Endodermal cell (in vitro differentiated cells): ENCODE measurements around the gene DNMT3L. TPM values are rescaled to one million over a fixed set of nuclear protein-coding genes. Genes with fewer than 3 reads are reported as not detected.

ENCODE experiments used
- DNase-seq: peaks from one replicate; pipeline ENCODE4 v3.0.0-alpha.2; 2017
- H3K27ac ChIP-seq: 2 replicates; pipeline ENCODE4 v1.5.1; 2013; ENCODE audit warnings: mild to moderate bottlenecking, low read depth, low read length, moderate library complexity
- H3K27me3 ChIP-seq: 2 replicates; pipeline ENCODE4 v1.6.1; 2013; ENCODE audit warnings: mild to moderate bottlenecking, low read length, moderate library complexity; ENCODE audit not compliant: insufficient read depth, control insufficient read depth, poor library complexity, severe bottlenecking
- H3K36me3 ChIP-seq: 2 replicates; pipeline ENCODE4 v1.7.0; 2013; ENCODE audit warnings: mild to moderate bottlenecking, low read length, moderate library complexity; ENCODE audit not compliant: control insufficient read depth, insufficient read depth
- H3K4me1 ChIP-seq: one replicate; pipeline ENCODE4 v1.7.0; 2013; ENCODE audit warnings: low read length; ENCODE audit not compliant: control insufficient read depth, insufficient read depth
- H3K4me3 ChIP-seq: 2 replicates; pipeline ENCODE4 v1.5.1; 2013; ENCODE audit warnings: mild to moderate bottlenecking, low read length, moderate library complexity
- H3K9ac ChIP-seq: 2 replicates; pipeline ENCODE4 v1.6.1; 2013; ENCODE audit warnings: mild to moderate bottlenecking, low read length, moderate library complexity; ENCODE audit not compliant: poor library complexity, severe bottlenecking; ENCODE audit errors: extremely low read depth
- H3K9me3 ChIP-seq: 2 replicates; pipeline ENCODE4 v1.6.1; 2013; ENCODE audit warnings: mild to moderate bottlenecking, low read length, moderate library complexity; ENCODE audit not compliant: control insufficient read depth
- H3K27ac Mint-ChIP-seq: 2 replicates; pipeline ENCODE4 v1.8.0; 2020; ENCODE audit warnings: mixed read lengths
- H3K27me3 Mint-ChIP-seq: 2 replicates; pipeline ENCODE4 v1.8.0; 2021; ENCODE audit warnings: mild to moderate bottlenecking, mixed read lengths; ENCODE audit not compliant: insufficient read depth
- H3K36me3 Mint-ChIP-seq: 2 replicates; pipeline ENCODE4 v1.8.0; 2020; ENCODE audit warnings: low read depth, mixed read lengths
- H3K4me1 Mint-ChIP-seq: 2 replicates; pipeline ENCODE4 v1.8.0; 2020; ENCODE audit warnings: mixed read lengths
- H3K4me3 Mint-ChIP-seq: 2 replicates; pipeline ENCODE4 v1.8.0; 2020; ENCODE audit warnings: mild to moderate bottlenecking, moderate library complexity, mixed read lengths
- H3K9me3 Mint-ChIP-seq: 2 replicates; pipeline ENCODE4 v1.8.0; 2020; ENCODE audit warnings: mild to moderate bottlenecking, mixed read lengths
- WGBS, 2 experiments: methylation state at CpG; one replicate each; pipeline versions ENCODE4 v1.1.5 to v1.1.7; 2013; ENCODE audit warnings: missing lambda C conversion rate in 2 of 2, mixed read lengths in 1 of 2; ENCODE audit not compliant: insufficient coverage in 1 of 2, insufficient read length in 1 of 2; 5-methylcytosine and 5-hydroxymethylcytosine counted together
- total RNA-seq, 2 donors: library from RNA; stranded (reverse); fragmentation: NEBNext Ultra II Directional in 1 of 2; extraction: Animal tissue kit (Norgen Biotek cat#: 25700) in 1 of 2; gene quantifications; 2 replicates in 1 of 2; 3 replicates in 1 of 2; pipeline ENCODE4 v1.2.1, GENCODE V29; 2021
- TF ChIP-seq, protein P1 (sequence below): fragments of 200-600 bp; sonication (generic); conservative IDR thresholded peaks from 2 replicates; pipeline ENCODE4 v1.5.0; 2021; ENCODE audit warnings: antibody characterized with exemption, mild to moderate bottlenecking

DNMT3L gene
- total RNA-seq, 2 donors from 2014 or later = 1.3 TPM; not detected in 1

GRCh38 chr21:44267655-44268142, 6.0 kb upstream of the DNMT3L start:
- peaks cover 8% of the 10 kb centered on the region for H3K4me1 ChIP-seq

GRCh38 chr21:44265734-44266270, 4.1 kb upstream of the DNMT3L start:
- H3K9me3 ChIP-seq = no peaks in the 10 kb centered on the region

More at GRCh38 chr21:44267655-44268142, 6.0 kb upstream of the DNMT3L start:
- H3K27ac Mint-ChIP-seq = no peak overlapping the region
- no peak overlapping the region for H3K4me3 Mint-ChIP-seq
- H3K9me3 Mint-ChIP-seq = no peaks in the 10 kb centered on the region
- H3K9me3 ChIP-seq = no peaks in the 10 kb centered on the region
- H3K9ac ChIP-seq = no peak overlapping the region
- 92 to 94% methylated on average over 15 to 19 of the region's 19 CpGs for WGBS, 2 experiments
- peak; percentile 76 for DNase-seq
- H3K36me3 Mint-ChIP-seq = no peaks in the 10 kb centered on the region
- H3K36me3 ChIP-seq = no peaks in the 10 kb centered on the region
- H3K27me3 Mint-ChIP-seq = no peaks in the 10 kb centered on the region
- TF ChIP-seq, protein P1, sequence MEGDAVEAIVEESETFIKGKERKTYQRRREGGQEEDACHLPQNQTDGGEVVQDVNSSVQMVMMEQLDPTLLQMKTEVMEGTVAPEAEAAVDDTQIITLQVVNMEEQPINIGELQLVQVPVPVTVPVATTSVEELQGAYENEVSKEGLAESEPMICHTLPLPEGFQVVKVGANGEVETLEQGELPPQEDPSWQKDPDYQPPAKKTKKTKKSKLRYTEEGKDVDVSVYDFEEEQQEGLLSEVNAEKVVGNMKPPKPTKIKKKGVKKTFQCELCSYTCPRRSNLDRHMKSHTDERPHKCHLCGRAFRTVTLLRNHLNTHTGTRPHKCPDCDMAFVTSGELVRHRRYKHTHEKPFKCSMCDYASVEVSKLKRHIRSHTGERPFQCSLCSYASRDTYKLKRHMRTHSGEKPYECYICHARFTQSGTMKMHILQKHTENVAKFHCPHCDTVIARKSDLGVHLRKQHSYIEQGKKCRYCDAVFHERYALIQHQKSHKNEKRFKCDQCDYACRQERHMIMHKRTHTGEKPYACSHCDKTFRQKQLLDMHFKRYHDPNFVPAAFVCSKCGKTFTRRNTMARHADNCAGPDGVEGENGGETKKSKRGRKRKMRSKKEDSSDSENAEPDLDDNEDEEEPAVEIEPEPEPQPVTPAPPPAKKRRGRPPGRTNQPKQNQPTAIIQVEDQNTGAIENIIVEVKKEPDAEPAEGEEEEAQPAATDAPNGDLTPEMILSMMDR = peak; percentile 61
- no peak overlapping the region for H3K4me3 ChIP-seq
- no peaks in the 10 kb centered on the region for H3K27me3 ChIP-seq
- no peak overlapping the region for H3K27ac ChIP-seq
- H3K4me1 Mint-ChIP-seq = peaks cover 8% of the 10 kb centered on the region

DNA sequence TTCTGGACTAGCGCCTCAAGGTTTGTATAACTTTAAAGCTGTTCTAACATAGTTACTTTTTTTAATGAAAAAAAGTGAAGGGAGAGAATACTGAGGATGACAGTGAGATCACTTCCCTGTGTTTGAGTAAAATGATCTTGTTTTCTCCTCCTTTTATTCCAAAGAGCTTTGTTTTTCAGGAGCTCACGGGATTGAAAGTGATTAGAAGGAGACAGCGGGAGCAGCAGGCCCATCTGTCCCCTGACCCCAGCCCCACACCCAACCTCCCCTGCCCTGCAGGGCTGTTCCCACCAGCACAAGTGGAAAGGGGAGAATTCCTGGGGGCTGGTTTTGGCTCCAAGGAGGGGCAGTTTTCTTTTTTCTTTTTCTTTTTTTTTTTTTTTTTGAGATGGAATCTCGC, 2.1 kb upstream of the DNMT3L start:
- H3K27ac ChIP-seq = peak overlapping the region; percentile 83
- H3K9me3 ChIP-seq = no peaks in the 10 kb centered on the region
- no peaks in the 10 kb centered on the region for H3K36me3 ChIP-seq
- 92% methylated on average over 2 of the region's 4 CpGs; no CpG with 5 or more reads in 1 of the 2 experiments for WGBS, 2 experiments
- peaks cover 8% of the 10 kb centered on the region for H3K4me1 ChIP-seq
- Mint-ChIP-seq H3K36me3 (no peaks in the 10 kb centered on the region), H3K4me3 (no peak overlapping the region), H3K9me3 (no peaks in the 10 kb centered on the region), H3K27ac (peak overlapping the region; percentile 95), H3K27me3 (no peaks in the 10 kb centered on the region), H3K4me1 (peaks cover 8% of the 10 kb centered on the region)
- TF ChIP-seq, protein P1 = no peak
- peak overlapping the region; percentile 13 for H3K9ac ChIP-seq
- no peaks in the 10 kb centered on the region for H3K27me3 ChIP-seq
- H3K4me3 ChIP-seq = no peak overlapping the region
- no peak for DNase-seq

More at GRCh38 chr21:44265734-44266270, 4.1 kb upstream of the DNMT3L start:
- DNase-seq = peak; percentile 31
- no peaks in the 10 kb centered on the region for H3K27me3 ChIP-seq
- H3K4me3 ChIP-seq = no peak overlapping the region
- Mint-ChIP-seq H3K9me3 (no peaks in the 10 kb centered on the region), H3K27me3 (no peaks in the 10 kb centered on the region), H3K36me3 (no peaks in the 10 kb centered on the region), H3K4me3 (no peak overlapping the region), H3K4me1 (peaks cover 8% of the 10 kb centered on the region), H3K27ac (no peak overlapping the region)
- H3K4me1 ChIP-seq = peaks cover 8% of the 10 kb centered on the region
- no peak overlapping the region for H3K27ac ChIP-seq
- H3K36me3 ChIP-seq = no peaks in the 10 kb centered on the region
- WGBS, 2 experiments = 93 to 94% methylated on average over 12 to 17 of the region's 17 CpGs
- TF ChIP-seq, protein P1 = no peak
- H3K9ac ChIP-seq = no peak overlapping the region
